HEK293 (cell line): ENCODE results near the gene TFPT.
A peak's percentile ranks its signal among the peaks of the same experiment; 100 is the strongest.

ENCODE experiments used
- GLIS1 ChIP-seq: fragments of 450-650 bp; formaldehyde crosslinking; IDR thresholded peaks from 2 replicates; pipeline ENCODE4 v1.5.1; 2016; ENCODE audit warnings: missing biosample characterization, missing genetic modification characterization
- HOXA7 ChIP-seq: sonication (generic); formaldehyde crosslinking; IDR thresholded peaks from 2 replicates; pipeline ENCODE4 v1.8.1; 2022; ENCODE audit warnings: missing genetic modification reagents, borderline replicate concordance
- KLF7 ChIP-seq: fragments of 450-650 bp; formaldehyde crosslinking; IDR thresholded peaks from 2 replicates; pipeline ENCODE4 v1.5.1; 2016; ENCODE audit warnings: missing biosample characterization, missing genetic modification characterization, borderline replicate concordance
- RBAK ChIP-seq: fragments of 450-650 bp; formaldehyde crosslinking; IDR thresholded peaks from 2 replicates; pipeline ENCODE4 v1.5.1; 2016; ENCODE audit warnings: missing biosample characterization, missing genetic modification characterization
- SP2 ChIP-seq: fragments of 450-650 bp; formaldehyde crosslinking; IDR thresholded peaks from 2 replicates; pipeline ENCODE4 v1.5.1; 2016; ENCODE audit warnings: missing biosample characterization, missing genetic modification characterization
- ZBTB17 ChIP-seq: fragments of 450-650 bp; formaldehyde crosslinking; IDR thresholded peaks from 2 replicates; pipeline ENCODE4 v1.5.1; 2016; ENCODE audit warnings: missing biosample characterization, missing genetic modification characterization
- ZBTB20 ChIP-seq: fragments of 450-650 bp; formaldehyde crosslinking; IDR thresholded peaks from 2 replicates; pipeline ENCODE4 v1.5.1; 2016; ENCODE audit warnings: missing biosample characterization, missing genetic modification characterization
- ZFP37 ChIP-seq: fragments of 450-650 bp; formaldehyde crosslinking; IDR thresholded peaks from 2 replicates; pipeline ENCODE4 v1.5.1; 2016; ENCODE audit warnings: missing biosample characterization, missing genetic modification characterization
- ZIC2 ChIP-seq: fragments of 450-650 bp; formaldehyde crosslinking; IDR thresholded peaks from 2 replicates; pipeline ENCODE4 v1.5.1; 2016; ENCODE audit warnings: missing biosample characterization, missing genetic modification characterization
- ZNF114 ChIP-seq: fragments of 450-650 bp; formaldehyde crosslinking; IDR thresholded peaks from 2 replicates; pipeline ENCODE4 v1.5.0; 2017; ENCODE audit warnings: missing biosample characterization, missing genetic modification characterization
- ZNF133 ChIP-seq: fragments of 450-650 bp; formaldehyde crosslinking; IDR thresholded peaks from 2 replicates; pipeline ENCODE4 v1.5.1; 2016; ENCODE audit warnings: missing biosample characterization, missing genetic modification characterization
- ZNF155 ChIP-seq: fragments of 450-650 bp; formaldehyde crosslinking; IDR thresholded peaks from 2 replicates; pipeline ENCODE4 v1.5.1; 2016; ENCODE audit warnings: missing biosample characterization, missing genetic modification characterization
- ZNF175 ChIP-seq: fragments of 450-650 bp; formaldehyde crosslinking; IDR thresholded peaks from 2 replicates; pipeline ENCODE4 v1.5.1; 2016; ENCODE audit warnings: missing biosample characterization, missing genetic modification characterization
- ZNF202 ChIP-seq: fragments of 450-650 bp; formaldehyde crosslinking; IDR thresholded peaks from 2 replicates; pipeline ENCODE4 v1.5.1; 2016; ENCODE audit warnings: missing biosample characterization, missing genetic modification characterization, borderline replicate concordance
- ZNF223 ChIP-seq: fragments of 450-650 bp; formaldehyde crosslinking; IDR thresholded peaks from 2 replicates; pipeline ENCODE4 v1.5.1; 2016; ENCODE audit warnings: missing biosample characterization, missing genetic modification characterization
- ZNF23 ChIP-seq: fragments of 450-650 bp; formaldehyde crosslinking; IDR thresholded peaks from 2 replicates; pipeline ENCODE4 v1.5.1; 2016; ENCODE audit warnings: missing biosample characterization, missing genetic modification characterization, borderline replicate concordance
- ZNF341 ChIP-seq: fragments of 450-650 bp; formaldehyde crosslinking; IDR thresholded peaks from 2 replicates; pipeline ENCODE4; 2016; ENCODE audit warnings: low read depth, missing biosample characterization, missing genetic modification characterization
- ZNF394 ChIP-seq: fragments of 450-650 bp; formaldehyde crosslinking; IDR thresholded peaks from 2 replicates; pipeline ENCODE4 v1.5.1; 2016; ENCODE audit warnings: missing biosample characterization, missing genetic modification characterization, mild to moderate bottlenecking, moderate library complexity, borderline replicate concordance
- ZNF501 ChIP-seq: fragments of 450-650 bp; formaldehyde crosslinking; IDR thresholded peaks from 2 replicates; pipeline ENCODE4 v1.5.1; 2016; ENCODE audit warnings: missing biosample characterization, missing genetic modification characterization
- ZNF510 ChIP-seq: fragments of 450-650 bp; formaldehyde crosslinking; IDR thresholded peaks from 2 replicates; pipeline ENCODE4 v1.5.1; 2018; ENCODE audit warnings: mild to moderate bottlenecking, missing genetic modification characterization, missing biosample characterization; ENCODE audit not compliant: insufficient replicate concordance
- ZNF530 ChIP-seq: fragments of 450-650 bp; formaldehyde crosslinking; IDR thresholded peaks from 2 replicates; pipeline ENCODE4 v1.5.1; 2016; ENCODE audit warnings: low read depth, missing biosample characterization, missing genetic modification characterization
- ZNF561 ChIP-seq: fragments of 450-650 bp; IDR thresholded peaks from 2 replicates; pipeline ENCODE4 v1.5.1; 2018; ENCODE audit warnings: missing biosample characterization, missing genetic modification characterization, borderline replicate concordance
- ZNF585B ChIP-seq: fragments of 450-650 bp; formaldehyde crosslinking; IDR thresholded peaks from 2 replicates; pipeline ENCODE4 v1.5.1; 2016; ENCODE audit warnings: missing biosample characterization, missing genetic modification characterization
- ZNF596 ChIP-seq: fragments of 450-650 bp; IDR thresholded peaks from 2 replicates; pipeline ENCODE4 v1.5.0; 2018; ENCODE audit warnings: missing biosample characterization, mild to moderate bottlenecking, missing genetic modification characterization, moderate library complexity
- ZNF610 ChIP-seq: fragments of 450-650 bp; formaldehyde crosslinking; IDR thresholded peaks from 2 replicates; pipeline ENCODE4 v1.5.1; 2016; ENCODE audit warnings: missing biosample characterization, missing genetic modification characterization, borderline replicate concordance
- ZNF624 ChIP-seq: fragments of 450-650 bp; formaldehyde crosslinking; IDR thresholded peaks from 2 replicates; pipeline ENCODE4 v1.5.1; 2017; ENCODE audit warnings: missing biosample characterization, missing genetic modification characterization
- ZNF626 ChIP-seq: fragments of 450-650 bp; sonication (Bioruptor Pico); formaldehyde crosslinking; IDR thresholded peaks from 2 replicates; pipeline ENCODE4 v1.5.1; 2018; ENCODE audit warnings: missing biosample characterization, missing genetic modification characterization, inconsistent platforms
- ZNF629 ChIP-seq: fragments of 450-650 bp; formaldehyde crosslinking; IDR thresholded peaks from 2 replicates; pipeline ENCODE4 v1.5.1; 2017; ENCODE audit warnings: missing biosample characterization, missing genetic modification characterization
- ZNF654 ChIP-seq: fragments of 450-650 bp; formaldehyde crosslinking; IDR thresholded peaks from 2 replicates; pipeline ENCODE4 v1.5.1; 2016; ENCODE audit warnings: low read depth, missing biosample characterization, missing genetic modification characterization
- ZNF768 ChIP-seq: fragments of 450-650 bp; formaldehyde crosslinking; IDR thresholded peaks from 2 replicates; pipeline ENCODE4 v1.5.1; 2018; ENCODE audit warnings: missing biosample characterization, mild to moderate bottlenecking, missing genetic modification characterization
- ZNF777 ChIP-seq: fragments of 450-650 bp; formaldehyde crosslinking; IDR thresholded peaks from 2 replicates; pipeline ENCODE4 v1.5.1; 2017; ENCODE audit warnings: missing biosample characterization, missing genetic modification characterization, borderline replicate concordance
- ZNF837 ChIP-seq: fragments of 450-650 bp; formaldehyde crosslinking; IDR thresholded peaks from 2 replicates; pipeline ENCODE4 v1.5.1; 2016; ENCODE audit warnings: missing biosample characterization, missing genetic modification characterization
- ZSCAN23 ChIP-seq: fragments of 450-650 bp; formaldehyde crosslinking; IDR thresholded peaks from 2 replicates; pipeline ENCODE4 v1.5.1; 2016; ENCODE audit warnings: missing biosample characterization, missing genetic modification characterization
- TF ChIP-seq, protein P1 (sequence below): fragments of 450-650 bp; formaldehyde crosslinking; conservative IDR thresholded peaks from 2 replicates; pipeline ENCODE4 v1.5.1; 2016; ENCODE audit warnings: low read depth, missing biosample characterization, missing genetic modification characterization
- TF ChIP-seq, protein P2 (sequence below): fragments of 450-650 bp; formaldehyde crosslinking; IDR thresholded peaks from 2 replicates; pipeline ENCODE4 v1.5.1; 2016; ENCODE audit warnings: missing biosample characterization, missing genetic modification characterization
- TF ChIP-seq, protein P3 (sequence below): fragments of 450-650 bp; IDR thresholded peaks from 2 replicates; pipeline ENCODE4 v1.5.1; 2018; ENCODE audit warnings: missing biosample characterization, missing genetic modification characterization

TFPT gene

DNA sequence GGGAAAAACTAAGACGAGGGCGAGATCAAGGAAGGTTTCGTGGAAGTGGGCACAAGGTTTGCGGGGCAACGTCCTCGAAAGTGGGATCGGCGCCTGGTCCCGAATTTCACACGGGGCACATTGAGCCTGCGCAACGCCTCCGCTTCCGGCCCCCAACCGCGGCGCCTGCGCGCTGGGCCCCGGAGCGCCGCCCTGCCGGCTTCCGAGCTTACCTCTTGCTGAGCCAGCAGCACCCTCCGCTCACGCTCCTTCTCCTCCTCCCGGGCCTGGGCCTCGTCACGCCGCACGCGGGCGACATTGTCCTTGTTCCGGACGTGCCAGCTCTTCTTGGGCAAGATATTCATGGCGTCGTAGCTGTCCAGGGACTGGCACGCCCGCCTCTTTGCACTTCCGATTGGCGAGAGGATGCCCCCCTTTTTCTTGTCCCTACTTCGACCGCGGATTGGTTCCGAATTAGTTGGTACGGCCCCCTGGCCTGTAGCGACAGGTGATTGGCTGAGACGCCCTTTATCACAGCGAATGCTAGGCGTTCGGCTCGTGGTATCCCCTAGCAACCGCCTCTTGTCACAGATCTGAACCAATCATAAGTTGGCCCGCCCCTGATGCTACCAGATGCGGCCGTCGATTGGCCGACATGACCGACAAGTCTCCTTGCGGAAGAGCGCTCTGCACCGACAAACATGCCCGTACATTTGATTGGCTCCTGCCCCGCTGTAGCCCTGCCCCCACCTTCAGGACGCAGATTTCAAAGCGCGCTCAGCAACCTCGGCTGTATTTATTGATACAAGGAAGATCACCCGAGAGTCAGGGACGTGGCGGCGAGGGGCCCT is 44.1 kb upstream of the TFPT start, which contains the start of gene LENG1 (continued):
- TF ChIP-seq, protein P1, sequence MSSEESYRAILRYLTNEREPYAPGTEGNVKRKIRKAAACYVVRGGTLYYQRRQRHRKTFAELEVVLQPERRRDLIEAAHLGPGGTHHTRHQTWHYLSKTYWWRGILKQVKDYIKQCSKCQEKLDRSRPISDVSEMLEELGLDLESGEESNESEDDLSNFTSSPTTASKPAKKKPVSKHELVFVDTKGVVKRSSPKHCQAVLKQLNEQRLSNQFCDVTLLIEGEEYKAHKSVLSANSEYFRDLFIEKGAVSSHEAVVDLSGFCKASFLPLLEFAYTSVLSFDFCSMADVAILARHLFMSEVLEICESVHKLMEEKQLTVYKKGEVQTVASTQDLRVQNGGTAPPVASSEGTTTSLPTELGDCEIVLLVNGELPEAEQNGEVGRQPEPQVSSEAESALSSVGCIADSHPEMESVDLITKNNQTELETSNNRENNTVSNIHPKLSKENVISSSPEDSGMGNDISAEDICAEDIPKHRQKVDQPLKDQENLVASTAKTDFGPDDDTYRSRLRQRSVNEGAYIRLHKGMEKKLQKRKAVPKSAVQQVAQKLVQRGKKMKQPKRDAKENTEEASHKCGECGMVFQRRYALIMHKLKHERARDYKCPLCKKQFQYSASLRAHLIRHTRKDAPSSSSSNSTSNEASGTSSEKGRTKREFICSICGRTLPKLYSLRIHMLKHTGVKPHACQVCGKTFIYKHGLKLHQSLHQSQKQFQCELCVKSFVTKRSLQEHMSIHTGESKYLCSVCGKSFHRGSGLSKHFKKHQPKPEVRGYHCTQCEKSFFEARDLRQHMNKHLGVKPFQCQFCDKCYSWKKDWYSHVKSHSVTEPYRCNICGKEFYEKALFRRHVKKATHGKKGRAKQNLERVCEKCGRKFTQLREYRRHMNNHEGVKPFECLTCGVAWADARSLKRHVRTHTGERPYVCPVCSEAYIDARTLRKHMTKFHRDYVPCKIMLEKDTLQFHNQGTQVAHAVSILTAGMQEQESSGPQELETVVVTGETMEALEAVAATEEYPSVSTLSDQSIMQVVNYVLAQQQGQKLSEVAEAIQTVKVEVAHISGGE (tag by site-specific recombination): peak; percentile 93
- peak; percentile 63; the same call in 1 of the 2 replicates for TF ChIP-seq GLIS1 (tag by site-specific recombination)
- no peak; the same call in 1 of the 2 replicates for TF ChIP-seq ZNF777 (tag by site-specific recombination)
- TF ChIP-seq ZBTB17: 0 out of 2 replicates have a peak, but pooled peaks have one; percentile 22
- TF ChIP-seq SP2 (tag by site-specific recombination): peak; percentile 98
- TF ChIP-seq ZNF114 (tag by site-specific recombination): no peak
- no peak for TF ChIP-seq ZIC2 (tag by site-specific recombination)
- no peak; the same call in 1 of the 2 replicates for TF ChIP-seq ZBTB20 (tag by site-specific recombination)
- TF ChIP-seq ZNF175 (tag by site-specific recombination): no peak
- no peak for TF ChIP-seq ZNF837 (tag by site-specific recombination)
- TF ChIP-seq ZNF223: no peak
- no peak for TF ChIP-seq ZNF133 (tag by site-specific recombination)
- no peak for TF ChIP-seq ZNF610
- no peak for TF ChIP-seq ZNF510 (tag by site-specific recombination)
- no peak for TF ChIP-seq ZNF654 (tag by site-specific recombination)
- TF ChIP-seq ZSCAN23 (tag by site-specific recombination): no peak
- TF ChIP-seq ZNF394 (tag by site-specific recombination): no peak
- TF ChIP-seq ZNF155: no peak
- TF ChIP-seq ZNF530 (tag by site-specific recombination): no peak
- no peak for TF ChIP-seq ZNF624
- no peak for TF ChIP-seq HOXA7 (CRISPR knock-in tag)
- TF ChIP-seq ZNF768 (tag by site-specific recombination): no peak
- no peak for TF ChIP-seq ZNF629
- no peak for TF ChIP-seq ZNF626
- no peak for TF ChIP-seq KLF7 (tag by site-specific recombination)
- TF ChIP-seq ZNF585B (tag by site-specific recombination): no peak
- TF ChIP-seq ZNF23: no peak
- TF ChIP-seq, protein P2, sequence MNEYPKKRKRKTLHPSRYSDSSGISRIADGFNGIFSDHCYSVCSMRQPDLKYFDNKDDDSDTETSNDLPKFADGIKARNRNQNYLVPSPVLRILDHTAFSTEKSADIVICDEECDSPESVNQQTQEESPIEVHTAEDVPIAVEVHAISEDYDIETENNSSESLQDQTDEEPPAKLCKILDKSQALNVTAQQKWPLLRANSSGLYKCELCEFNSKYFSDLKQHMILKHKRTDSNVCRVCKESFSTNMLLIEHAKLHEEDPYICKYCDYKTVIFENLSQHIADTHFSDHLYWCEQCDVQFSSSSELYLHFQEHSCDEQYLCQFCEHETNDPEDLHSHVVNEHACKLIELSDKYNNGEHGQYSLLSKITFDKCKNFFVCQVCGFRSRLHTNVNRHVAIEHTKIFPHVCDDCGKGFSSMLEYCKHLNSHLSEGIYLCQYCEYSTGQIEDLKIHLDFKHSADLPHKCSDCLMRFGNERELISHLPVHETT (tag by site-specific recombination): no peak
- no peak for TF ChIP-seq ZNF596 (tag by site-specific recombination)
- TF ChIP-seq ZNF341: peak; percentile 90
- TF ChIP-seq RBAK (tag by site-specific recombination): no peak
- peak; percentile 74; the same call in 1 of the 2 replicates for TF ChIP-seq ZFP37
- TF ChIP-seq, protein P3, sequence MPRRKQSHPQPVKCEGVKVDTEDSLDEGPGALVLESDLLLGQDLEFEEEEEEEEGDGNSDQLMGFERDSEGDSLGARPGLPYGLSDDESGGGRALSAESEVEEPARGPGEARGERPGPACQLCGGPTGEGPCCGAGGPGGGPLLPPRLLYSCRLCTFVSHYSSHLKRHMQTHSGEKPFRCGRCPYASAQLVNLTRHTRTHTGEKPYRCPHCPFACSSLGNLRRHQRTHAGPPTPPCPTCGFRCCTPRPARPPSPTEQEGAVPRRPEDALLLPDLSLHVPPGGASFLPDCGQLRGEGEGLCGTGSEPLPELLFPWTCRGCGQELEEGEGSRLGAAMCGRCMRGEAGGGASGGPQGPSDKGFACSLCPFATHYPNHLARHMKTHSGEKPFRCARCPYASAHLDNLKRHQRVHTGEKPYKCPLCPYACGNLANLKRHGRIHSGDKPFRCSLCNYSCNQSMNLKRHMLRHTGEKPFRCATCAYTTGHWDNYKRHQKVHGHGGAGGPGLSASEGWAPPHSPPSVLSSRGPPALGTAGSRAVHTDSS: no peak
- TF ChIP-seq ZNF561 (tag by site-specific recombination): 0 out of 2 replicates have a peak, but pooled peaks have one; percentile 29
- no peak for TF ChIP-seq ZNF202
- TF ChIP-seq ZNF501 (tag by site-specific recombination): no peak; the same call in 1 of the 2 replicates
